A549 treated with CpdA at 1 μM for 4 hours (cell line): ENCODE results near the gene GNG14. TPM values are rescaled to one million over a fixed set of nuclear protein-coding genes. Genes with fewer than 3 reads are reported as not detected.

Experiments used
- total RNA-seq: library from RNA; stranded (reverse); fragments of 200-300 nt; extraction: Qiagen RNA extraction; gene quantifications from 5 replicates; pipeline ENCODE4 v1.2.3, GENCODE V29; 2022; ENCODE audit warnings: low read depth

GNG14 gene
- total RNA-seq, result not detected in 5 replicates

DNA sequence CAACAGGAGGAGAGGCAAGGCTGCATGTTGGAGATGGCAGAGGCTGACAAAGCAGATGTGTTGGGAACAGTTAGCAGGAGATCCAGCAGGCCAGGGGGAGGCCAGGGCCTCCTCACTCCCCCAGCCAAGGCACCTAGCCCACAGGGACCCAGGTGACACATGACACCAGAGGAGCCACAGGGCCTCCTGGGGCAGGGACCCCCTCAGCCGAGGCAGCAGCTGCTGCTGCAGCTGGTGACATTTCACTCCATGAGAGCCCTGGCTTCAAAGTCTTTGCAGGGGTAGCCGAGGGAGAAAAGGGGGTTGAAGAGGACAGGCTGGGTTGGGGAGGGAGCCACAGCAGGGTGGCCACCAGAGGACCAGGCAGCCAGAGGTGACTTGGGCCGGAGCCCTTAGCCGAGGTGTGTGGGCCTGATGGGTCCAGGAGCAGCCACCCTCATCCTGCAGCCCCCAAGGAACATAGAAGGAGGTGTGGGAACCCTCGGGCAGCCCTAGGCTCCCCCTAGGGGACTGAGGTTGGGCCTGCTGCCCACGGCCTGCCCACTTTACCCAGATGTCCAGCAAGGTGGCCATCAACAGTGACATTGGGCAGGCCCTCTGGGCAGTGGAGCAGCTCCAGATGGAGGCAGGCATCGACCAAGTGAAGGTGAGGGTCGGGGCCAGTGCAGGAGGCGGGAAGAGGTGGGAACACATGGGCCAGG lies at the start of gene GNG14:
Gene GNG14, plus strand, starts transcription at position 503 of the 701 bp plus-strand sequence. Its CDS starts 51 bp downstream, at position 554.

GRCh38 chr19:12666265-12667048 lies 21.3 kb upstream of the GNG14 start, which contains the start of the genes MAN2B1 and WDR83:
TSS of gene MAN2B1 (minus strand) at chr19:12666742. CDS start at chr19:12666701, 41 bp downstream.
TSS of gene WDR83 (plus strand) at chr19:12666807. CDS start at chr19:12669791, 2,984 bp downstream.

DNA sequence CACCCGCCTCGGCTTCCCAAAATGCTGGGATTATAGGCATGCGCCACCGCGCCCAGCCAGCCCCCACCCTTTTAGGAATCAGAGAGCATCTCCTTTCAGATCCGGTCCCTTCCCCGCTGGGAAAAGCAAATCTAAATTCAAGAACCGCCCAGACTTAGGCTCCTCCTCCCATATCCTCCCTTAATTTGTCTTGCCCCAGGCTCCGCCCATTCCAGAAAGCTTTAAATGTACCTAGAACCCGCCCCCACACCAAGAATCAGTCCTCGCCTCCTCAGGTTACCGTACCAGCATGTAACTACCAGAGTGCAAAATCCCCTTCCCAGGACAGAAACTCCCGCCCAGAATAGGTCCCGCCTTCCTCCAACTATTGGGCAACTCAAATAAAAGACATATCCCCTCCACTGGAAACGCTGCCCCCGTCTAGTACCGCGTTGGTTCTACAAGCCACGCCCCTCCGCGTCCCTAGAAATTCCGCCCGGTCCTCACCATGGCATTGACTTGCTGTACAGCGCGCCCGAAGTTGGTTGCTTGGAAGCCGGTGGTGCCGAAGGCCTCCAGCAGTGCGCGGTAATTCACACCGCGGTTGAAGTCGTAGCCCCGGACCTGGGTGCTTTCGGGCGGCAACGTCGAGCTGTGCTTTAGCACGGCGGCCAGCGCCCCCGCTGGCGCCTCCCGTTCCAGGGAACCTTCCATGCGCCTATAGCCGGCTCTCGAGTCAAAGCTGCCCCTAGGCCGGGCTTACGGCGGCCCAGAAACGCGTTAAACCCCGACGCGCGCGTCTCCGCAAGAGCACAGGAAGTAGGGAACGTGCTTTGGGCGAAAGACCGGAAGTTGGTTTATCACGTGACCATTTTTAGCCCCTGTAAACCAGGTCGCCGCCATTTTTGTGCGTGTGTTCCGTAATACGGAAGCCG lies 6.5 kb upstream of the GNG14 start, which contains the start of gene DHPS:
Gene DHPS, minus strand, starts transcription at position 807 of the 914 bp plus-strand sequence. Its CDS starts 114 bp downstream, at position 693.

DNA sequence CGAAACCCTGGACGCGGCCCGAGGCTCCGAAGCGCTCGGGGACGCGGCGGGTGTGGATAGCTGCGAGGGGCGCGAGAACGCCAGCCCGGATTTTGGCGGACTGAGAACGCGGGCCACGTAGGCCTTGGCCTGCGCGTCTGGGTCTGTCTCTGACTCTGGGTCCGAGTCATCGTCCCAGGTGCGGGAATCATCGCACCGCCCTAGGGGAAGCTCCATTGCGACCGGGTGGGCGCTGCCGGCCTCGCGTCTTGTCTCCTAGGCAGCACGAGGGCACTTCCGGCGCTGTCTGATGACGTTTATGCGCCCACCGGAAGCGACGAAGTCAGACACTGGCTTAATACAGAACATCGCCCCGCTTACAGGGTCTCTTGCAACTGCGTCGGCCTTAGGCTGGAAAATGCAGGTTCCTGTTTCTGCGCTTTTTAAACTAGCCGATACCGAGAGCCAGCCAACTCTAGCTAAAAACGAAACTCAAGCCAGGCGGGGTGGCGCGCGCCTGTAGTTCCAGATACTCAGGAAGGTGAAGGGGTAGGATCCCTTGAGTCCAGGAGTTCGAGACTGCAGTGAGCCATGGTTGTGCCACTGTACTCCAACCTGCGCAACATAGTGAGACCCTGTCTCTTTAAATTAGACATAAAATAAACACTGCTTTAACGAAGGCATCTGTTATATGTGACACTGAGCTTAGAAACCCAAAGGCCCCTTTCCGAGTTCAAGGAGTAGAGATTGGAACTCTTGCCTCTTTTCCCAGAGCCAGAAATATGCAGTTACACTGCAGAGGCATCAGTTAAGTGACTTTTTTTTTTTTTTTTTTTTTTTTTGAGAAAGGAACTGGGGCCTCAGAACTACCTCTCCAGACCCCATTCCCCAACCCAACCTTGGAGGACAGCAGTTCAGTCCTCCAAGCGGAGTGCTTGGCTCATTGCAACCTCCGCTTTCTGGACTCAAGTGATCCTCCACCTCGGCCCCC lies 8.9 kb downstream of the GNG14 start, which contains the start of gene FBXW9:
Gene FBXW9, minus strand, starts transcription at position 266 of the 970 bp plus-strand sequence. Its CDS starts 50 bp downstream, at position 216.

GRCh38 chr19:12723641-12724426 lies 36.0 kb downstream of the GNG14 start, which contains the start of gene TNPO2:
TSS of gene TNPO2 (minus strand) at chr19:12723932. CDS start at chr19:12720977, 2,955 bp downstream.

GRCh38 chr19:12736995-12737834 lies 49.4 kb downstream of the GNG14 start, which contains the start of gene GET3:
TSS of gene GET3 (plus strand) at chr19:12737497. CDS start at chr19:12737506, 9 bp downstream.

Other genes starting within 250 kb of the GNG14 start
- 0.78 to 1.5 TPM (median 1.0 TPM) in 5 replicates for gene ZNF443, start 247.0 kb upstream of the GNG14 start, total RNA-seq
- 0.04 TPM in 1 of 5 replicates, not detected in the others for gene ZNF709, start 203.2 kb upstream of the GNG14 start, total RNA-seq
- gene ZNF564, start 136.5 kb upstream of the GNG14 start, total RNA-seq, result 1.6 to 2.4 TPM (median 1.7 TPM) in 5 replicates
- gene ZNF490, start 77.2 kb upstream of the GNG14 start, total RNA-seq, result 0.55 to 0.78 TPM (median 0.62 TPM) in 5 replicates
- gene ZNF791, start 77.1 kb upstream of the GNG14 start, total RNA-seq, result 4.2 to 7.9 TPM (median 5.0 TPM) in 5 replicates
- 16.4 to 20.7 TPM (median 17.5 TPM) in 5 replicates for gene MAN2B1, start 21.3 kb upstream of the GNG14 start, total RNA-seq
- 7.6 to 13.8 TPM (median 10.8 TPM) in 5 replicates for gene WDR83, start 21.2 kb upstream of the GNG14 start, total RNA-seq
- 42.7 to 54.1 TPM (median 50.9 TPM) in 5 replicates for gene DHPS, start 6.1 kb upstream of the GNG14 start, total RNA-seq
- 9.4 to 13.1 TPM (median 11.1 TPM) in 5 replicates for gene FBXW9, start 8.6 kb downstream of the GNG14 start, total RNA-seq
- gene TNPO2, start 35.9 kb downstream of the GNG14 start, total RNA-seq, result 26.5 to 38.1 TPM (median 34.8 TPM) in 5 replicates
- 154 to 217 TPM (median 198 TPM) in 5 replicates for gene TRIR, start 46.7 kb downstream of the GNG14 start, total RNA-seq
- 66.0 to 99.1 TPM (median 96.6 TPM) in 5 replicates for gene GET3, start 49.5 kb downstream of the GNG14 start, total RNA-seq
- 0.05 to 0.10 TPM (median 0.08 TPM) in 3 of 5 replicates, not detected in the others for gene BEST2, start 63.8 kb downstream of the GNG14 start, total RNA-seq
- 9.1 to 13.2 TPM (median 10.1 TPM) in 5 replicates for gene HOOK2, start 87.6 kb downstream of the GNG14 start, total RNA-seq
- gene JUNB, start 103.5 kb downstream of the GNG14 start, total RNA-seq, result 80.8 to 152 TPM (median 131 TPM) in 5 replicates
- 0.41 to 0.94 TPM (median 0.74 TPM) in 5 replicates for gene PRDX2, start 113.8 kb downstream of the GNG14 start, total RNA-seq
- 8.2 to 20.2 TPM (median 11.8 TPM) in 4 of 5 replicates, not detected in the other for gene THSD8, start 114.1 kb downstream of the GNG14 start, total RNA-seq
- 26.5 to 49.9 TPM (median 42.8 TPM) in 5 replicates for gene RNASEH2A, start 118.6 kb downstream of the GNG14 start, total RNA-seq
- 0.10 to 0.77 TPM (median 0.27 TPM) in 4 of 5 replicates, not detected in the other for gene RTBDN, start 146.6 kb downstream of the GNG14 start, total RNA-seq
- gene MAST1, start 150.5 kb downstream of the GNG14 start, total RNA-seq, result 1.0 to 3.0 TPM (median 1.9 TPM) in 5 replicates
- 26.4 to 33.8 TPM (median 31.6 TPM) in 5 replicates for gene DNASE2, start 193.5 kb downstream of the GNG14 start, total RNA-seq
- gene KLF1, start 199.2 kb downstream of the GNG14 start, total RNA-seq, result 0.08 TPM in 1 of 5 replicates, not detected in the others
- gene GCDH, start 203.2 kb downstream of the GNG14 start, total RNA-seq, result 8.9 to 12.5 TPM (median 9.9 TPM) in 5 replicates
- 0.23 to 0.55 TPM (median 0.40 TPM) in 5 replicates for gene SYCE2, start 231.3 kb downstream of the GNG14 start, total RNA-seq
- 77.7 to 87.4 TPM (median 81.4 TPM) in 5 replicates for gene FARSA, start 245.7 kb downstream of the GNG14 start, total RNA-seq